Hepatic stellate cell (primary cell): ENCODE data around the gene ATP5MK.
"Not testable (repeated sequence)": the region's sequence is repeated elsewhere in the genome, so short reads cannot be mapped to it uniquely, and the experiment has no call there.

Experiments
- DNase-seq: peaks from one replicate; pipeline ENCODE4 v3.0.0; 2011; ENCODE audit warnings: low spot score

The ATP5MK gene

GRCh38 chr10:103396789-103397087 is 463 bp upstream of the ATP5MK start:
- no peak for DNase-seq

GRCh38 chr10:103395754-103396066 is 565 bp downstream of the ATP5MK start:
- DNase-seq, result peak; percentile 33

- no peak for DNase-seq
Measured at GRCh38 chr10:103394180-103394579, 2.1 kb downstream of the ATP5MK start.

GRCh38 chr10:103382769-103383168 is 13.5 kb downstream of the ATP5MK start:
- DNase-seq, result no peak

GRCh38 chr10:103374263-103374662 is 22.0 kb downstream of the ATP5MK start:
- no peak for DNase-seq

GRCh38 chr10:103373544-103373943 is 22.7 kb downstream of the ATP5MK start:
- DNase-seq, result no peak

- DNase-seq, result peak; percentile 90
Measured at GRCh38 chr10:103367782-103368518, 28.3 kb downstream of the ATP5MK start, which contains the start of gene TAF5. Gene TAF5 (plus strand): TSS chr10:103367976. CDS start chr10:103367990, 14 bp downstream.

GRCh38 chr10:103367379-103367781 is 28.9 kb downstream of the ATP5MK start:
- no peak for DNase-seq

- DNase-seq, result not testable (repeated sequence)
Measured at GRCh38 chr10:103360791-103361190, 35.5 kb downstream of the ATP5MK start.

- not testable (repeated sequence) for DNase-seq
Measured at GRCh38 chr10:103359493-103359892, 36.8 kb downstream of the ATP5MK start.

- no peak for DNase-seq
Measured at GRCh38 chr10:103355906-103356599, 40.2 kb downstream of the ATP5MK start.

GRCh38 chr10:103354567-103354966 is 41.7 kb downstream of the ATP5MK start:
- DNase-seq, result not testable (repeated sequence)

- DNase-seq, result no peak
Measured at GRCh38 chr10:103353281-103353680, 43.0 kb downstream of the ATP5MK start.

GRCh38 chr10:103350517-103351260 is 45.6 kb downstream of the ATP5MK start, which contains the start of gene PCGF6:
Gene PCGF6 (minus strand): TSS chr10:103351140. CDS start chr10:103351066, 74 bp downstream.
- DNase-seq, result peak; percentile 89

- no peak for DNase-seq
Measured at GRCh38 chr10:103350175-103350516, 46.1 kb downstream of the ATP5MK start.
